ENCODE measurements around the gene C6orf132.
"Not testable (repeated sequence)": the region's sequence is repeated elsewhere in the genome, so short reads cannot be mapped to it uniquely, and the experiment has no call there.

DNA sequence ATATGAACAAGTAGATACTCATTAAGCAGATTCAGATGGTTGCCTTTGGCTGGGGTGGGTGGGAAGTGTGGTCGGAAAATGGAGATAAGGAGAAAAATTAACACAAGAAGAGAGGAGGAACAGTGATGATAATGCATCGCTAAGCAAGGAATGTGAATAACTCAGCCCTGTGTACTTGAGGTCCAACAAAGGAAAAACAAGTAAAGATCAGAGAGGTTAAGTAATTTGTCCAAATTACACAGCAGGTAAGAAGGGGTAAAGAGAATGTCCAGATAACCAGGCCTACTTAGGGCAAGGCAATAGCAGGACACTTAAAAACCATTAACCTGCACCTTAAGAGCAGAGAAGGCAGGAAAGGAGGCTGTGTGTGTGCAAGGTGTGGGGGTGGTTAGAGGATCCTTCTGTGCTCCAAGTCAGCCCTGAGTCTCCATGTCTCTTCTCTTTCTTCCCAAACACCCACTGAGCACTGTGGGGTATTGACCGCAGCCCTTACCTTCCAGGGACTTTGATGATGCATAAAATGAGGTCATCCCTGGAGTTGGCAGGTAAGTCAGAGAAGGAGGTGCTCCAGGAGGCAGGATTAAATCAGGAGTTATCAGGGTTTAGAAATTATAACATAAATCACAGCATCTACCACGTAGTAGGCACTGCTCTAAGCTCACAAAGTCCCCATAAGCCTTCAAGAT is 10.3 kb upstream of the C6orf132 start:
- TF ChIP-seq POLR2A (IDR thresholded peaks at IDR 0.05; ENCODE audit: low read length); GATA1 (IDR thresholded peaks at IDR 0.05; ENCODE audit: low read depth, low read length): not testable (repeated sequence)
